Measurements from ENCODE around the gene NSMF.
"Not testable (repeated sequence)": the region's sequence is repeated elsewhere in the genome, so short reads cannot be mapped to it uniquely, and the experiment has no call there.

NSMF gene

GRCh38 chr9:137467161-137467581, 8.0 kb upstream of the NSMF start:
- ChIA-PET POLR2A (no interaction called here), CTCF (no interaction called here)
- no peak for TF ChIP-seq HDGF (IDR thresholded peaks at IDR 0.05; ENCODE audit: borderline replicate concordance)
- TF ChIP-seq SP1 (IDR thresholded peaks at IDR 0.05), result no peak
- no peak for TF ChIP-seq L3MBTL2 (conservative IDR thresholded peaks at IDR 0.05)
- no peak for DNase-seq (ENCODE audit: extremely low spot score)

DNA sequence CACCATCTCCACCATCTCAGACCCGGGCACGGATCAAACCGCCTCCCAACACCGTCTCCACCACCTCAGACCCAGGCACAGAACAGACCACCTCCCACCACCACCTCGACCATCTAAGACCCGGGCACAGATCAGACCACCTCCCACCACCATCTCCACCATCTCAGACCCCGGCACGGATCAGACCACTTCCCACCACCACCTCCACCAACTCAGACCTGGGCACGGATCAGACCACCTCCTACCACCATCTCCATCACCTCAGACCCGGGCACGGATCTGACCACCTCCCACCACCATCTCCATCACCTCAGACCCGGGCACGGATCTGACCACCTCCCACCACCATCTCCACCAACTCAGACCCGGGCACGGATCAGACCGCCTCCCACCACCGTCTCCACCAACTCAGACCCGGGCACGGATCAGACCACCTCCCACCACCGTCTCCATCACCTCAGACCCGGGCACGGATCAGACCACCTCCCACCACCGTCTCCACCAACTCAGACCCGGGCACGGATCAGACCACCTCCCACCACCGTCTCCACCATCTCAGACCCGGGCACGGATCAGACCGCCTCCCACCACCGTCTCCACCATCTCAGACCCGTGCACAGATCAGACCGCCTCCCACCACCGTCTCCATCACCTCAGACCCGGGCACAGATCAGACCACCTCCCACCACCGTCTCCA, 7.4 kb upstream of the NSMF start:
- DNase-seq (ENCODE audit: extremely low spot score); CTCF ChIA-PET; POLR2A ChIA-PET: not testable (repeated sequence)

GRCh38 chr9:137465720-137466388, 6.7 kb upstream of the NSMF start:
- POLR2A ChIA-PET, result no interaction called here
- no peak for DNase-seq (ENCODE audit: extremely low spot score)
- TF ChIP-seq ELF4 (IDR thresholded peaks at IDR 0.05), result no peak
- TF ChIP-seq LEF1 (IDR thresholded peaks at IDR 0.05; ENCODE audit: borderline replicate concordance), result no peak
- TF ChIP-seq, protein P1, sequence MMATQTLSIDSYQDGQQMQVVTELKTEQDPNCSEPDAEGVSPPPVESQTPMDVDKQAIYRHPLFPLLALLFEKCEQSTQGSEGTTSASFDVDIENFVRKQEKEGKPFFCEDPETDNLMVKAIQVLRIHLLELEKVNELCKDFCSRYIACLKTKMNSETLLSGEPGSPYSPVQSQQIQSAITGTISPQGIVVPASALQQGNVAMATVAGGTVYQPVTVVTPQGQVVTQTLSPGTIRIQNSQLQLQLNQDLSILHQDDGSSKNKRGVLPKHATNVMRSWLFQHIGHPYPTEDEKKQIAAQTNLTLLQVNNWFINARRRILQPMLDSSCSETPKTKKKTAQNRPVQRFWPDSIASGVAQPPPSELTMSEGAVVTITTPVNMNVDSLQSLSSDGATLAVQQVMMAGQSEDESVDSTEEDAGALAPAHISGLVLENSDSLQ (IDR thresholded peaks at IDR 0.05), result no peak
- no peak for TF ChIP-seq HDGF (IDR thresholded peaks at IDR 0.05; ENCODE audit: borderline replicate concordance)
- no peak for TF ChIP-seq TARDBP (IDR thresholded peaks at IDR 0.05)
- no peak for TF ChIP-seq ARNT (IDR thresholded peaks at IDR 0.05)
- no peak for TF ChIP-seq NFRKB (IDR thresholded peaks at IDR 0.05)
- no peak for TF ChIP-seq ZNF384 (IDR thresholded peaks at IDR 0.05)
- CTCF ChIA-PET, result no interaction called here

DNA sequence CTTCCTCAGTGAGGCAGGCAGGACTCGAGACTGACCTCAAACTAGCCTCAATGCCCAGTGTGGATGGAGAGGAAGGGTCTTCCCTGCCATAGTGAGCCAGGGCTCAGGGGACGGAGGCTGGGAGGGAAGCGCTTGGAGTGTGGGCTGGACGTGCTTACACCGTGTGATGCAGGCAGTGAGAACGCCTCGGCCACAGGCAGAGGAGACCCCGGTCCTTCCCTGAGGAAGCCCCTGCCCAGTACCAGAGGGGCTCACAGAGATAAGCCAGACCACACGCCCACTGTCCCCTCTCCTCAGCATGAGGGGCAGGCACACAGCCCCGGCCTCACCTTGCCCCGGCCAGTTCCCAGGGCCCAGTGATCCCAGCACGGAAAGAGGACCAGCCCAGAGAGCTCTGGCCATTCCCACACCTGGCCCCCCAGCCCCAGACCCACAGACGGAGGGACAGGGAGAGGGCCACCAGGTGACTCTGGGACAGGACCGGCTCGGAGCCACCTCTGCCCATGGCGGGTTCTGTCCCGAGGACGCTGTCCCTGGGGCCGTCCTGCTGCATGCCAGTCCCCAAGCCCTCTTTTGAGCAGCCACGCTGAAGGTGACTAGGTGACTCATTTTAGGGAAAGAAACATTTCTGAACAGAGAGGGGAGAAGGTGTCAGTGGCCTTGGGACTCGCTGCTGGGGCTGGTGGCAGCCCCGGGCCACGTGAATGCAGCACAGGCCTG, 6.0 kb upstream of the NSMF start:
- TF ChIP-seq CTBP1 (IDR thresholded peaks at IDR 0.05; ENCODE audit: borderline replicate concordance), result no peak
- TF ChIP-seq SUZ12 (IDR thresholded peaks at IDR 0.05), result no peak
- no peak for TF ChIP-seq ZNF384 (IDR thresholded peaks at IDR 0.05)
- no peak for TF ChIP-seq TARDBP (IDR thresholded peaks at IDR 0.05)
- no peak for TF ChIP-seq ELF4 (IDR thresholded peaks at IDR 0.05)
- no peak for TF ChIP-seq FOXK2 (IDR thresholded peaks at IDR 0.05)
- ChIA-PET POLR2A (no interaction called here), CTCF (no interaction called here)
- no peak for DNase-seq (ENCODE audit: extremely low spot score)

DNA sequence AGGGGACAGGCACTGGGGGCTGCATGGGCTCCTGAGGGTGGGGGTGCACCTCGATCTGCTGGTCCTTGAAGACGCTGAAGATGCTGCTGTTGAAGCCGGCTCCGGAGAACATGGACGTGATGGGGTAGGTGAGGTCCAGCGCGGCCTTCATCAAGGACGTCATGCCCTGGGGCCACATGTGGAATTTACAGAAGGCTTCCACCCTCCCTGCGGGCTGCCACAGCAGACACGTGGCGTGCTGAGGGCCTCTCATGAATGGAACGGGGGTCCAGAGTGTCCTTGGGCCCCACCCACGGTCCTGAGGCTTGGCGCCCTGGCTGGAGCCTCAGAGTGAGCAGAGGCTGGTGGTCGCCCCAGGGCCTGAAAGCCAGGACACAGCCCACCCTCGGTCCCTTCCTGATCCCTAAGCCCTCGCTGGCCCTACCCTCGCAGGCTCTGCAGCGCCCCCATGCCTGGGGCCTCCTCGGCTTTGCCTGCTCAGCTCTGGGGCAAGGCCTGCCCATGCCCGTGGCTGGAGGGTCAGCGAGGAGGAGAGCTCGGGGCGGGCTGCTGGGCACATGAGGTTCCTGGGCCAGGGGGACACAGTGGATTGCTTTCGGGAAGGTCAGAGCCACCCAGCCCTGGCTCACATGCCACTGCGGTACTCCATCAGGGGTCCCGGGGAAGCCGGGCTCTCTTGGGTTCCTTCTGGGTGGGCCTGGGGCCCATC, 5.3 kb upstream of the NSMF start:
- DNase-seq (ENCODE audit: extremely low spot score), result no peak
- ChIA-PET CTCF (no interaction called here), POLR2A (no interaction called here)
- TF ChIP-seq ZNF384 (IDR thresholded peaks at IDR 0.05) (no peak), CTBP1 (IDR thresholded peaks at IDR 0.05; ENCODE audit: borderline replicate concordance) (no peak), FOXK2 (IDR thresholded peaks at IDR 0.05) (no peak), TARDBP (IDR thresholded peaks at IDR 0.05) (no peak), HDGF (IDR thresholded peaks at IDR 0.05; ENCODE audit: borderline replicate concordance) (no peak)
- TF ChIP-seq, protein P1 (IDR thresholded peaks at IDR 0.05), result no peak

DNA sequence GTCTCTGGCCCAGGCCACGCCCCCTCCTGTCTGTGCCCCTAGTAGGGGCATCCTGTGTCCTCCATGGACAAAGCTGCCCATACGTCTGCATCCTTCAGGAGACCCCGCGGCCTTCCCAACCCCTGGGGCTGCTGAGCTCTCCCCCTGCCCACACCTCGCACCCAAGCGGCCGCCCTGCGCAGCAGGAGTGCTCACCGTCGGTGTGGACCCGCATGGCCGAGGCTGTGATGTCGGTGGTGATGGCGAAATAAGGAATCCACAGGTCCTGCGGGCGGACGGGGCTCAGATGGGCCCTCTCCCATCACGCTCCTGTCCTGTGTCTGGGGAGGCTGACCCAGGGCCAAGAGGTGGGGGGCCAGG, 4.8 kb upstream of the NSMF start:
- no peak for DNase-seq (ENCODE audit: extremely low spot score)
- ChIA-PET CTCF (no interaction called here), POLR2A (no interaction called here)
- TF ChIP-seq NFRKB (IDR thresholded peaks at IDR 0.05), result no peak
- TF ChIP-seq ELF4 (IDR thresholded peaks at IDR 0.05), result no peak
- TF ChIP-seq TARDBP (IDR thresholded peaks at IDR 0.05), result no peak
- no peak for TF ChIP-seq FOXA1 (IDR thresholded peaks at IDR 0.05)
- TF ChIP-seq SUZ12 (IDR thresholded peaks at IDR 0.05), result no peak
- TF ChIP-seq SP1 (IDR thresholded peaks at IDR 0.05), result no peak
- no peak for TF ChIP-seq CTBP1 (IDR thresholded peaks at IDR 0.05; ENCODE audit: borderline replicate concordance)
- TF ChIP-seq, protein P1 (IDR thresholded peaks at IDR 0.05), result no peak
- TF ChIP-seq HDGF (IDR thresholded peaks at IDR 0.05; ENCODE audit: borderline replicate concordance), result no peak
- no peak for TF ChIP-seq LEF1 (IDR thresholded peaks at IDR 0.05; ENCODE audit: borderline replicate concordance)
- no peak for TF ChIP-seq FOXM1 (IDR thresholded peaks at IDR 0.05; ENCODE audit: borderline replicate concordance)
- no peak for TF ChIP-seq FOXK2 (IDR thresholded peaks at IDR 0.05)
- no peak for TF ChIP-seq ZNF384 (IDR thresholded peaks at IDR 0.05)
- no peak for TF ChIP-seq L3MBTL2 (conservative IDR thresholded peaks at IDR 0.05)
- no peak for TF ChIP-seq BHLHE40 (IDR thresholded peaks at IDR 0.05; ENCODE audit: borderline replicate concordance)
- TF ChIP-seq ARNT (IDR thresholded peaks at IDR 0.05), result no peak
